Vagina (tissue), 2 donors: ENCODE data around the gene TBC1D22A. TPM values are rescaled to one million over a fixed set of nuclear protein-coding genes. Genes with fewer than 3 reads are reported as not detected.

Source experiments
- DNase-seq, 2 donors: peaks; one replicate each; pipeline ENCODE4 v3.0.0-alpha.2; 2017; ENCODE audit errors: extremely low spot score in 2 of 2
- H3K27ac ChIP-seq: fragments of 200-600 bp; sonication (generic); one replicate; pipeline ENCODE4 v1.5.1; 2019
- H3K27me3 ChIP-seq: fragments of 200-600 bp; sonication (generic); one replicate; pipeline ENCODE4 v1.5.1; 2019
- H3K36me3 ChIP-seq, 2 donors: fragments of 200-600 bp; sonication (generic); one replicate each; pipeline ENCODE4 v1.5.1; 2017 to 2019
- H3K4me1 ChIP-seq: fragments of 200-600 bp; sonication (generic); one replicate; pipeline ENCODE4 v1.5.1; 2019
- H3K4me3 ChIP-seq, 2 donors: fragments of 200-600 bp; sonication (generic); 1 replicate in 1 of 2; 2 replicates in 1 of 2; pipeline ENCODE4 v1.5.1; 2016 to 2019
- H3K9me3 ChIP-seq: fragments of 200-600 bp; sonication (generic); one replicate; pipeline ENCODE4 v1.5.1; 2019
- CTCF ChIP-seq, 3 experiments: fragments of 450-650 bp in 2 of 3; fragments of 200-600 bp in 1 of 3; sonication (generic) in 1 of 3; IDR thresholded peaks; one replicate each; pipeline ENCODE4 v1.5.1; 2017 to 2019; ENCODE audit warnings: antibody characterized with exemption in 3 of 3, mild to moderate bottlenecking in 2 of 3, moderate library complexity in 2 of 3
- POLR2A ChIP-seq, 2 donors: fragments of 450-650 bp; IDR thresholded peaks; one replicate each; pipeline ENCODE4 v1.6.1; 2017; ENCODE audit warnings: antibody characterized with exemption in 2 of 2, mild to moderate bottlenecking in 2 of 2, moderate library complexity in 2 of 2
- POLR2AphosphoS5 ChIP-seq, 2 donors: sonication (generic); formaldehyde crosslinking; IDR thresholded peaks; one replicate each; pipeline ENCODE4 v1.9.0; 2017; ENCODE audit warnings: antibody characterized with exemption in 2 of 2, mild to moderate bottlenecking in 2 of 2, low read depth in 1 of 2; ENCODE audit not compliant: insufficient read depth in 1 of 2
- intact Hi-C: fragments of 100-400 bp; cut with DNase I; formaldehyde crosslinking; loops from one replicate; pipeline ENCODE4 v1.15.1; 2023
- total RNA-seq: library from RNA; depleted of rRNA; stranded (reverse); fragments of >200 nt; gene quantifications from one replicate; pipeline ENCODE4 v1.2.3, GENCODE V29; 2016

TBC1D22A gene
- total RNA-seq, 1 donor from 2014 or later, result 38.3 TPM

- H3K36me3 ChIP-seq, result no peaks in the 10 kb centered on the region
- DNase-seq, result no peak
- intact Hi-C loops, result no loop called here
- H3K27ac ChIP-seq, result no peak overlapping the region
- no peaks in the 10 kb centered on the region for H3K9me3 ChIP-seq
- TF ChIP-seq CTCF (IDR thresholded peaks at IDR 0.05), result no peak
- no peak for TF ChIP-seq POLR2A (IDR thresholded peaks at IDR 0.05)
- TF ChIP-seq POLR2AphosphoS5 (IDR thresholded peaks at IDR 0.05; ENCODE audit: insufficient read depth in 1 of 2, low read depth in 1 of 2), result no peak
- no peak overlapping the region for H3K4me3 ChIP-seq
- no peaks in the 10 kb centered on the region for H3K27me3 ChIP-seq
- no peaks in the 10 kb centered on the region for H3K4me1 ChIP-seq
Observed at GRCh38 chr22:46871826-46872225, 109.4 kb downstream of the TBC1D22A start.

GRCh38 chr22:46875089-46875488, 112.6 kb downstream of the TBC1D22A start:
- intact Hi-C loops, result no loop called here
- H3K9me3 ChIP-seq, result no peaks in the 10 kb centered on the region
- H3K4me3 ChIP-seq, result no peak overlapping the region
- TF ChIP-seq CTCF (IDR thresholded peaks at IDR 0.05), result no peak
- no peak for TF ChIP-seq POLR2AphosphoS5 (IDR thresholded peaks at IDR 0.05; ENCODE audit: insufficient read depth in 1 of 2, low read depth in 1 of 2)
- TF ChIP-seq POLR2A (IDR thresholded peaks at IDR 0.05), result no peak
- H3K4me1 ChIP-seq, result no peaks in the 10 kb centered on the region
- DNase-seq, result no peak
- no peaks in the 10 kb centered on the region for H3K36me3 ChIP-seq
- H3K27ac ChIP-seq, result no peak overlapping the region
- no peaks in the 10 kb centered on the region for H3K27me3 ChIP-seq

GRCh38 chr22:46876357-46876934, 114.0 kb downstream of the TBC1D22A start:
- no peaks in the 10 kb centered on the region for H3K36me3 ChIP-seq
- DNase-seq, result no peak
- H3K27ac ChIP-seq, result no peak overlapping the region
- H3K4me1 ChIP-seq, result no peaks in the 10 kb centered on the region
- H3K4me3 ChIP-seq, result no peak overlapping the region
- intact Hi-C loops, result no loop called here
- no peaks in the 10 kb centered on the region for H3K27me3 ChIP-seq
- no peaks in the 10 kb centered on the region for H3K9me3 ChIP-seq
- TF ChIP-seq POLR2AphosphoS5 (IDR thresholded peaks at IDR 0.05; ENCODE audit: insufficient read depth in 1 of 2, low read depth in 1 of 2), result no peak
- no peak for TF ChIP-seq CTCF (IDR thresholded peaks at IDR 0.05)
- no peak for TF ChIP-seq POLR2A (IDR thresholded peaks at IDR 0.05)

GRCh38 chr22:46878191-46878948, 115.9 kb downstream of the TBC1D22A start:
- Histone ChIP-seq H3K27ac (no peak overlapping the region), H3K36me3 (no peaks in the 10 kb centered on the region), H3K27me3 (no peaks in the 10 kb centered on the region), H3K9me3 (no peaks in the 10 kb centered on the region), H3K4me3 (no peak overlapping the region), H3K4me1 (no peaks in the 10 kb centered on the region)
- TF ChIP-seq CTCF (IDR thresholded peaks at IDR 0.05) (no peak), POLR2A (IDR thresholded peaks at IDR 0.05) (no peak), POLR2AphosphoS5 (IDR thresholded peaks at IDR 0.05; ENCODE audit: insufficient read depth in 1 of 2, low read depth in 1 of 2) (no peak)
- DNase-seq, result no peak
- intact Hi-C loops, result no loop called here

GRCh38 chr22:46879083-46879482, 116.6 kb downstream of the TBC1D22A start:
- Histone ChIP-seq H3K36me3 (no peaks in the 10 kb centered on the region), H3K4me3 (no peak overlapping the region), H3K27me3 (no peaks in the 10 kb centered on the region), H3K4me1 (no peaks in the 10 kb centered on the region), H3K27ac (no peak overlapping the region), H3K9me3 (no peaks in the 10 kb centered on the region)
- DNase-seq, result no peak
- TF ChIP-seq CTCF (IDR thresholded peaks at IDR 0.05) (no peak), POLR2A (IDR thresholded peaks at IDR 0.05) (no peak), POLR2AphosphoS5 (IDR thresholded peaks at IDR 0.05; ENCODE audit: insufficient read depth in 1 of 2, low read depth in 1 of 2) (no peak)
- intact Hi-C loops, result no loop called here
